HepG2 (cell line): ENCODE measurements around the gene PPA2. TPM values are rescaled to one million over a fixed set of nuclear protein-coding genes. Genes with fewer than 3 reads are reported as not detected.

Source experiments
- ATAC-seq: fragments of 200-7000 bp; cut with Tn5 transposase; 3 replicates; pipeline ENCODE4 v1.9.1; 2020; ENCODE audit warnings: mild to moderate bottlenecking, moderate library complexity
- BruUV-seq: library from RNA; stranded (reverse); fragments of 400-500 nt; replicated peaks from 2 replicates; lab custom pipeline; 2021; lab: Mats Ljungman, UMichigan
- CTCF ChIA-PET: fragments of 300-600 bp; formaldehyde crosslinking; extraction: SDS; loops from one replicate; lab custom pipeline; 2021; ENCODE audit warnings: low total read pairs, inconsistent platforms, low intra/inter-chr PET ratio; lab: Yijun Ruan, JAX
- POLR2A ChIA-PET: fragments of 350-600 bp; sonication (Branson Sonifier 250); formaldehyde crosslinking; loops from one replicate; lab custom pipeline; 2020; ENCODE audit warnings: antibody characterized with exemption, inconsistent platforms; lab: Yijun Ruan, JAX
- DNase-seq: peaks from one replicate; pipeline ENCODE4 v3.0.0-alpha.2; 2015; ENCODE audit warnings: low spot score
- FAIRE-seq: peaks from 3 replicates; lab custom pipeline; 2011; peaks lifted over from hg19 to GRCh38; lab: Jason Lieb, UNC
- H2AFZ ChIP-seq: one replicate; pipeline ENCODE4 v1.6.1; 2011; ENCODE audit warnings: low read length, inconsistent platforms
- H3K27ac ChIP-seq: fragments of 300-600 bp; 3 replicates; pipeline ENCODE4 v1.8.0; 2011; ENCODE audit warnings: mixed run types, mild to moderate bottlenecking, mixed read lengths, low read length, inconsistent platforms; ENCODE audit not compliant: insufficient read depth; ENCODE audit errors: extremely low read length
- H3K27me3 ChIP-seq, 2 experiments: fragments of 200-600 bp in 1 of 2; 2 replicates in 1 of 2; 3 replicates in 1 of 2; pipeline versions ENCODE4 v1.6.0 to v1.8.0; 2011; ENCODE audit warnings: low read length in 2 of 2, mild to moderate bottlenecking in 2 of 2, moderate library complexity in 2 of 2, inconsistent platforms in 1 of 2; ENCODE audit not compliant: insufficient read depth in 2 of 2, control insufficient read depth in 1 of 2
- H3K36me3 ChIP-seq, 2 experiments: fragments of 200-600 bp in 1 of 2; replicated peaks in 1 of 2; 2 replicates in 1 of 2; 3 replicates in 1 of 2; pipeline versions ENCODE4 v1.5.1 to v1.8.0; 2011; ENCODE audit warnings: low read length in 2 of 2, inconsistent platforms in 1 of 2; ENCODE audit not compliant: insufficient read depth in 2 of 2, control insufficient read depth in 1 of 2
- H3K4me1 ChIP-seq: 2 replicates; pipeline ENCODE4 v1.5.1; 2012; ENCODE audit warnings: low read length, inconsistent platforms; ENCODE audit not compliant: insufficient read depth
- H3K4me2 ChIP-seq: 2 replicates; pipeline ENCODE4 v1.6.0; 2011; ENCODE audit warnings: low read depth, low read length, inconsistent platforms
- H3K4me3 ChIP-seq, 3 experiments: fragments of 200-600 bp in 1 of 3; sonication (generic), shearing (Covaris generic) in 1 of 3; replicated peaks in 1 of 3; 2 replicates each; pipeline ENCODE4 v1.5.1; 2011 to 2016; ENCODE audit warnings: low read length in 3 of 3, inconsistent platforms in 2 of 3, low read depth in 2 of 3, mild to moderate bottlenecking in 2 of 3, control low read depth in 1 of 3, mixed read lengths in 1 of 3; ENCODE audit not compliant: insufficient read depth in 1 of 3
- H3K79me2 ChIP-seq: one replicate; pipeline ENCODE4 v1.6.1; 2011; ENCODE audit warnings: low read length, inconsistent platforms; ENCODE audit not compliant: insufficient read depth
- H3K9ac ChIP-seq: 2 replicates; pipeline ENCODE4 v1.6.0; 2011; ENCODE audit warnings: mild to moderate bottlenecking, low read depth, low read length, inconsistent platforms; ENCODE audit not compliant: insufficient read depth
- H3K9me3 ChIP-seq: 2 replicates; pipeline ENCODE4 v1.5.1; 2012; ENCODE audit warnings: mild to moderate bottlenecking, low read length
- H4K20me1 ChIP-seq: 2 replicates; pipeline ENCODE4 v1.6.0; 2011; ENCODE audit warnings: inconsistent platforms, mild to moderate bottlenecking, low read length, moderate library complexity; ENCODE audit not compliant: insufficient read depth
- AGO2 ChIP-seq: fragments of 200-400 bp; formaldehyde crosslinking; optimal IDR thresholded peaks from 2 replicates; pipeline ENCODE3; 2017; ENCODE audit warnings: mild to moderate bottlenecking, low read depth, low read length, moderate library complexity
- BCL3 ChIP-seq: sonication (generic); formaldehyde crosslinking; IDR thresholded peaks from 2 replicates; pipeline ENCODE4 v1.5.1; 2020; ENCODE audit warnings: mild to moderate bottlenecking, missing genetic modification reagents, moderate library complexity
- DBP ChIP-seq: sonication (generic); formaldehyde crosslinking; IDR thresholded peaks from 2 replicates; pipeline ENCODE4 v1.4.0; 2020; ENCODE audit warnings: missing genetic modification reagents; ENCODE audit errors: not compliant biosample characterization
- ERF ChIP-seq: IDR thresholded peaks from 2 replicates; pipeline ENCODE4 v1.6.1; 2018; ENCODE audit warnings: missing biosample characterization, missing genetic modification reagents
- GTF2F1 ChIP-seq: fragments of 150-350 bp; IDR thresholded peaks from 2 replicates; pipeline ENCODE4 v1.6.1; 2014; ENCODE audit warnings: low read length
- MAFK ChIP-seq, 2 experiments: IDR thresholded peaks in 1 of 2; conservative IDR thresholded peaks in 1 of 2; 2 replicates each; pipeline ENCODE4 v1.6.1; 2011; ENCODE audit warnings: improper control_type of control experiment in 2 of 2, low read length in 2 of 2
- RCOR2 ChIP-seq: IDR thresholded peaks from 2 replicates; pipeline ENCODE4 v1.6.1; 2016; ENCODE audit warnings: missing biosample characterization, missing genetic modification reagents
- SIX4 ChIP-seq: sonication (generic); formaldehyde crosslinking; IDR thresholded peaks from 2 replicates; pipeline ENCODE4 v1.4.0; 2020; ENCODE audit warnings: missing genetic modification reagents
- SNAPC5 ChIP-seq: sonication (generic); formaldehyde crosslinking; IDR thresholded peaks from 2 replicates; pipeline ENCODE4 v1.8.1; 2023; ENCODE audit warnings: mild to moderate bottlenecking, missing genetic modification reagents, borderline replicate concordance
- TEF ChIP-seq: sonication (generic); formaldehyde crosslinking; IDR thresholded peaks from 2 replicates; pipeline ENCODE4 v1.5.0; 2020; ENCODE audit warnings: missing genetic modification reagents
- XBP1 ChIP-seq: sonication (generic); formaldehyde crosslinking; IDR thresholded peaks from 2 replicates; pipeline ENCODE4 v1.5.0; 2020; ENCODE audit warnings: missing genetic modification reagents
- ZNF280D ChIP-seq: sonication (generic); formaldehyde crosslinking; IDR thresholded peaks from 2 replicates; pipeline ENCODE4 v1.5.1; 2020; ENCODE audit warnings: mild to moderate bottlenecking, missing genetic modification reagents
- ZNF335 ChIP-seq: sonication (generic); formaldehyde crosslinking; IDR thresholded peaks from 2 replicates; pipeline ENCODE4 v1.4.0; 2020; ENCODE audit warnings: missing genetic modification reagents
- ZNF556 ChIP-seq: sonication (generic); formaldehyde crosslinking; IDR thresholded peaks from 2 replicates; pipeline ENCODE4 v1.4.0; 2020; ENCODE audit warnings: mild to moderate bottlenecking, missing genetic modification reagents, borderline replicate concordance
- ZNF792 ChIP-seq: IDR thresholded peaks from 2 replicates; pipeline ENCODE4 v1.6.1; 2016
- WGBS: methylation state at CpG from one replicate; pipeline ENCODE4 v1.1.6; 2017; ENCODE audit warnings: low lambda C conversion rate; 5-methylcytosine and 5-hydroxymethylcytosine counted together
- in situ Hi-C: cut with HindIII; loops from 2 replicates; pipeline ENCODE4 v1.10.0; 2017; ENCODE audit warnings: low pct_unique_long_range_greater_than_20kb; ENCODE audit not compliant: extremely low pct_ligation_motif_present
- intact Hi-C: fragments of 100-400 bp; cut with micrococcal nuclease; formaldehyde crosslinking; loops from one replicate; pipeline ENCODE4 v1.10.0; 2022; ENCODE audit not compliant: unreplicated experiment
- polyA plus RNA-seq, 8 experiments: library from polyadenylated mRNA; depleted of rRNA in 3 of 8; stranded (reverse) in 7 of 8; unstranded in 1 of 8; fragments of >200 nt; fragmentation: Illumina TruSeq in 4 of 8; extraction: Trizol in 4 of 8; gene quantifications; 2 replicates each; pipeline versions ENCODE4 v1.2.1 to v1.2.3, GENCODE V29; 2011 to 2016; ENCODE audit warnings: low read depth in 4 of 8, missing spikeins in 1 of 8, mixed read lengths in 1 of 8; ENCODE audit not compliant: insufficient read depth in 1 of 8
- total RNA-seq, 5 experiments: library from RNA; depleted of rRNA; stranded (reverse); fragments of >200 nt; fragmentation: Illumina TruSeq; extraction: Trizol; gene quantifications; 2 replicates each; pipeline ENCODE4 v1.2.3, GENCODE V29; 2016; ENCODE audit warnings: low read depth in 1 of 5

The PPA2 gene
- total and polyA plus RNA-seq, 2 of the 13 experiments (the other 11 are each of a cell fraction or from before 2014, with no cell fraction given), result 44.2 to 70.6 TPM

- TF ChIP-seq ERF (CRISPR knock-in tag), result no peak
- TF ChIP-seq BCL3, result no peak
- TF ChIP-seq, all 625 proteins: peak for 29
Measured at GRCh38 chr4:105471566-105472176, 2.2 kb downstream of the PPA2 start (continued).

GRCh38 chr4:105470766-105471165 is 3.1 kb downstream of the PPA2 start:
- BruUV-seq, result no TSS peak
- Histone ChIP-seq H3K27me3 (no peaks in the 10 kb centered on the region; a peak in 1 of 5 replicates), H3K27ac (no peak overlapping the region), H3K9ac (no peak overlapping the region), H3K4me2 (no peak overlapping the region), H4K20me1 (peaks cover 5% of the 10 kb centered on the region; the same call in 1 of the 2 replicates)
- TF ChIP-seq XBP1 (CRISPR knock-in tag), result no peak
- no peak for TF ChIP-seq RCOR2 (CRISPR knock-in tag)
- TF ChIP-seq SIX4 (CRISPR knock-in tag), result no peak
- no peak for TF ChIP-seq MAFK (conservative IDR thresholded peaks at IDR 0.05 in 1 of 2, IDR thresholded peaks at IDR 0.05 in 1 of 2; ENCODE audit: low read length in 2 of 2)
- TF ChIP-seq ZNF280D (CRISPR knock-in tag), result no peak
- no peak for TF ChIP-seq AGO2
- TF ChIP-seq DBP, result no peak
- no peak for TF ChIP-seq GTF2F1
- no peak for TF ChIP-seq ZNF335 (CRISPR knock-in tag)
- TF ChIP-seq TEF (CRISPR knock-in tag), result no peak
- no peak for TF ChIP-seq SNAPC5
- TF ChIP-seq ZNF792 (CRISPR knock-in tag), result no peak
- no peak for TF ChIP-seq ZNF556 (CRISPR knock-in tag)
- TF ChIP-seq, all 625 proteins: peak for 0
- ChIA-PET CTCF (interaction anchor here (3.9 kb wide), 1 partner anchor 330 kb away, joined by 53 read pairs; no protein-coding TSS in a partner anchor), POLR2A (no interaction called here)
- 95% methylated on average over 6 of the region's 6 CpGs for whole genome bisulfite sequencing
- Histone ChIP-seq H2AFZ (no peak overlapping the region), H3K9me3 (no peaks in the 10 kb centered on the region), H3K4me3 (no peak overlapping the region), H3K4me1 (peaks cover 24% of the 10 kb centered on the region), H3K79me2 (peaks cover 51% of the 10 kb centered on the region), H3K36me3 (peaks cover 2 to 7% of the 10 kb centered on the region in 2 experiments; a peak in 1 of 5 replicates)
- FAIRE-seq (no peak), ATAC-seq (no peak), DNase-seq (no peak)
- intact Hi-C loops (loop anchor here (1.0 to 5.0 kb wide), 4 partner anchors 48 to 329 kb away; partner anchors contain the start of gene TET2), in situ Hi-C loops (loop anchor here (5.0 to 25.0 kb wide), 2 partner anchors 328 to 558 kb away; no protein-coding TSS in a partner anchor)
